ENCODE results near the gene MAP7D1.

Gene MAP7D1

DNA sequence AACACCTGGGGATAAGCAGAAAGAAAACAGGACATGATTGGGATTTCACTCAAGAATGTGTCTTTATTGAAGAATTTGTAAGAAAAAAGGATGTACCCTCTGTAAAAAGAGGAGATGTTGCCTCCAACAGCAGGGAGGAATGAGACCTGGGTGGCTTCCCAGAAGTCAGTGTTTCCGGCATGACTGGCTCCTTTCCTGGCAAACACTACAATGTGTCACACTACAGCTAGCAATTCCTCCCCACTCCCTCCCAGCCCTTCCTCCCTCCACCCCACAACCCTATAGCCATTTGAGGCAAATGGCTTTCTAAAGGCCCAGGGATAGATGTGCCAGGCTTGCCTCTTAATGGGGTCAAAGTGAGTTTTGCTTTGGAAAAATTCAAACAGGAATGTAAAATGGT is 19.4 kb upstream of the MAP7D1 start:
- Histone ChIP-seq H3K4me1 (ENCODE audit: low read length) (no peaks in the 10 kb centered on the region), H3K79me2 (ENCODE audit: low read length) (peaks cover 14% of the 10 kb centered on the region; the same call in 1 of the 2 replicates), H3K4me2 (ENCODE audit: low read length) (no peak overlapping the region), H4K20me1 (ENCODE audit: insufficient read depth, low read length) (no peaks in the 10 kb centered on the region), H2AFZ (ENCODE audit: low read depth, low read length) (no peak overlapping the region), H3K27me3 (ENCODE audit: low read depth, low read length) (no peaks in the 10 kb centered on the region), H3K36me3 (replicated peaks; ENCODE audit: low read depth, low read length) (no peaks in the 10 kb centered on the region), H3K9ac (ENCODE audit: low read length) (no peak overlapping the region), H3K9me3 (ENCODE audit: insufficient read depth, low read length) (no peaks in the 10 kb centered on the region), H3K4me3 (ENCODE audit: low read length) (no peak overlapping the region), H3K27ac (ENCODE audit: low read length) (no peak overlapping the region)
- TF ChIP-seq, protein P1, sequence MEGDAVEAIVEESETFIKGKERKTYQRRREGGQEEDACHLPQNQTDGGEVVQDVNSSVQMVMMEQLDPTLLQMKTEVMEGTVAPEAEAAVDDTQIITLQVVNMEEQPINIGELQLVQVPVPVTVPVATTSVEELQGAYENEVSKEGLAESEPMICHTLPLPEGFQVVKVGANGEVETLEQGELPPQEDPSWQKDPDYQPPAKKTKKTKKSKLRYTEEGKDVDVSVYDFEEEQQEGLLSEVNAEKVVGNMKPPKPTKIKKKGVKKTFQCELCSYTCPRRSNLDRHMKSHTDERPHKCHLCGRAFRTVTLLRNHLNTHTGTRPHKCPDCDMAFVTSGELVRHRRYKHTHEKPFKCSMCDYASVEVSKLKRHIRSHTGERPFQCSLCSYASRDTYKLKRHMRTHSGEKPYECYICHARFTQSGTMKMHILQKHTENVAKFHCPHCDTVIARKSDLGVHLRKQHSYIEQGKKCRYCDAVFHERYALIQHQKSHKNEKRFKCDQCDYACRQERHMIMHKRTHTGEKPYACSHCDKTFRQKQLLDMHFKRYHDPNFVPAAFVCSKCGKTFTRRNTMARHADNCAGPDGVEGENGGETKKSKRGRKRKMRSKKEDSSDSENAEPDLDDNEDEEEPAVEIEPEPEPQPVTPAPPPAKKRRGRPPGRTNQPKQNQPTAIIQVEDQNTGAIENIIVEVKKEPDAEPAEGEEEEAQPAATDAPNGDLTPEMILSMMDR (IDR thresholded peaks at IDR 0.05; ENCODE audit: low read depth, low read length), result no peak
- TF ChIP-seq EZH2phosphoT487 (IDR thresholded peaks at IDR 0.05; ENCODE audit: low read depth), result no peak

DNA sequence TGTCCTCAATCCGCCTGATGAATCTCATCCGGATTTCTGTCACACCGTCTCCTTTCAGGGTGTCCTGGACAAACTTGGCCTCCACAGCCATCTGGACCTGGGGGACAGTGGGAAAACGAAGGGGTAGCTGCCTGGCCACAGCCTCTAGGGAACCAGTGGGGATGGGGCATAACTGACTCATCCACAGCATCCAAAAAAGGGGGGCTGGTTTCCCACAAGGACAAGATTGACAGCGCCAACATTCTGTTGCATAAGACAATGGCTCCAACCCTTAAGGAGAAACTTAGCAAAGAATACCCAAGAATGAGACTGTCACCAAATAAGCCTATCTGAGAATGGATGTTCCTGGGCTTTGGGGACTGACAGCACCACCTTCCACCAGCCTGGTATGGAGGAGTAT is 18.7 kb upstream of the MAP7D1 start:
- no peaks in the 10 kb centered on the region for H3K27me3 ChIP-seq (ENCODE audit: low read depth, low read length)
- H3K9ac ChIP-seq (ENCODE audit: low read length), result no peak overlapping the region
- no peaks in the 10 kb centered on the region for H3K4me1 ChIP-seq (ENCODE audit: low read length)
- H3K79me2 ChIP-seq (ENCODE audit: low read length), result peaks cover 18% of the 10 kb centered on the region
- H3K36me3 ChIP-seq (replicated peaks; ENCODE audit: low read depth, low read length), result no peaks in the 10 kb centered on the region
- no peaks in the 10 kb centered on the region for H4K20me1 ChIP-seq (ENCODE audit: insufficient read depth, low read length)
- no peaks in the 10 kb centered on the region for H3K9me3 ChIP-seq (ENCODE audit: insufficient read depth, low read length)
- no peak overlapping the region for H2AFZ ChIP-seq (ENCODE audit: low read depth, low read length)
- H3K4me3 ChIP-seq (ENCODE audit: low read length), result no peak overlapping the region
- no peak overlapping the region for H3K4me2 ChIP-seq (ENCODE audit: low read length)
- no peak overlapping the region for H3K27ac ChIP-seq (ENCODE audit: low read length)
- TF ChIP-seq EZH2phosphoT487 (IDR thresholded peaks at IDR 0.05; ENCODE audit: low read depth), result no peak
- TF ChIP-seq, protein P1 (IDR thresholded peaks at IDR 0.05; ENCODE audit: low read depth, low read length), result no peak

DNA sequence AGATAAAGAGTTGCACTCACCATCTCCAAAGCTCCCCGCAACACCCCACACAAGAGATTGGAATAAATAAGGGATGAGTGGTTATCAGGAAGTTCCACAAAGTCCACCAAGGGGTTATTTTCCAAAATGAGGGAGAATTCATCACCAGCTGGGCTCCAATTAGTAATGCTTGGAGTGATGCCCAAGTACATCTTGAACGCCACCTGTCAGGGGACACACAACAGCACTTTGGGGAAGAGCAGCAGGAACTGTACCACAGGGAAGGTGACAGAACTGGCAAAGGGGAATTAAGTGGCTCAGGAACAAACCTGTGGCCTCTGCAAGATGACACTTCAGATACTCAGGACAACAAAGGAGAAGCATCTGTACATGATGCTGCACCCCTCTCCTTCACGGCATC is 18.2 kb upstream of the MAP7D1 start:
- no peak overlapping the region for H3K4me3 ChIP-seq (ENCODE audit: low read length)
- no peaks in the 10 kb centered on the region for H3K4me1 ChIP-seq (ENCODE audit: low read length)
- no peak overlapping the region for H3K4me2 ChIP-seq (ENCODE audit: low read length)
- no peaks in the 10 kb centered on the region for H3K36me3 ChIP-seq (replicated peaks; ENCODE audit: low read depth, low read length)
- no peaks in the 10 kb centered on the region for H3K27me3 ChIP-seq (ENCODE audit: low read depth, low read length)
- TF ChIP-seq EZH2phosphoT487 (IDR thresholded peaks at IDR 0.05; ENCODE audit: low read depth), result no peak
- TF ChIP-seq, protein P1 (IDR thresholded peaks at IDR 0.05; ENCODE audit: low read depth, low read length), result no peak
- no peak overlapping the region for H2AFZ ChIP-seq (ENCODE audit: low read depth, low read length)
- H3K79me2 ChIP-seq (ENCODE audit: low read length), result peaks cover 24% of the 10 kb centered on the region
- no peak overlapping the region for H3K9ac ChIP-seq (ENCODE audit: low read length)
- no peaks in the 10 kb centered on the region for H3K9me3 ChIP-seq (ENCODE audit: insufficient read depth, low read length)
- H4K20me1 ChIP-seq (ENCODE audit: insufficient read depth, low read length), result no peaks in the 10 kb centered on the region
- no peak overlapping the region for H3K27ac ChIP-seq (ENCODE audit: low read length)

DNA sequence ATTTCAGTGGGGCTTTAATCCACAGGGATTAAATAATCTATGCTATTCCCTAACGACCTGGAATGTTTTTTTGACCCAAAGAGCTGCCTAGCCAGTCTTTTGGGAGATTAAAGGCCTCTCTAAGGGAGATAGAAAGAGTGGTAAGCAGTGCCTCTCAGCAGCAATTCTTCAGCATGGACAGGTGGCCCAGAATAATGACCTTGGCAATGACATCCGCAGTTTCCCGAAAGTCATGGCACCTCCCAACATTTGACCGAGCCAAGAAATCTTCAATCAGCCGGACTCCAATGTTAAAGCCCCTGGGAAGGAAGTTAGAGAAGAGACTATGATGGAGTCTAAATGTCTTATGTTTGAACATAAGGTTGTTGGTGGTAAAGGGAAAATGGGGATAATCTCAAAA is 16.4 kb upstream of the MAP7D1 start:
- peaks cover 4% of the 10 kb centered on the region; the same call in 1 of the 2 replicates for H3K4me1 ChIP-seq (ENCODE audit: low read length)
- no peak overlapping the region for H3K27ac ChIP-seq (ENCODE audit: low read length)
- TF ChIP-seq, protein P1 (IDR thresholded peaks at IDR 0.05; ENCODE audit: low read depth, low read length), result no peak
- TF ChIP-seq EZH2phosphoT487 (IDR thresholded peaks at IDR 0.05; ENCODE audit: low read depth), result no peak
- no peak overlapping the region for H3K9ac ChIP-seq (ENCODE audit: low read length)
- H3K9me3 ChIP-seq (ENCODE audit: insufficient read depth, low read length), result no peaks in the 10 kb centered on the region
- H4K20me1 ChIP-seq (ENCODE audit: insufficient read depth, low read length), result no peaks in the 10 kb centered on the region
- no peaks in the 10 kb centered on the region for H3K36me3 ChIP-seq (replicated peaks; ENCODE audit: low read depth, low read length)
- no peaks in the 10 kb centered on the region for H3K27me3 ChIP-seq (ENCODE audit: low read depth, low read length)
- no peak overlapping the region for H3K4me2 ChIP-seq (ENCODE audit: low read length)
- no peak overlapping the region for H3K4me3 ChIP-seq (ENCODE audit: low read length)
- no peak overlapping the region for H2AFZ ChIP-seq (ENCODE audit: low read depth, low read length)
- peaks cover 36% of the 10 kb centered on the region for H3K79me2 ChIP-seq (ENCODE audit: low read length)

All from OCI-LY3 (cell line).